Ishikawa (cell line): ENCODE measurements around the gene ARL5B.
A peak's percentile ranks its signal among the peaks of the same experiment; 100 is the strongest.

ENCODE experiments used
- CEBPB ChIP-seq: IDR thresholded peaks from 2 replicates; pipeline ENCODE4 v1.6.1; 2012
- CREB1 ChIP-seq: IDR thresholded peaks from 2 replicates; pipeline ENCODE4 v1.6.1; 2012; ENCODE audit warnings: low read depth
- EGR1 ChIP-seq: IDR thresholded peaks from 2 replicates; pipeline ENCODE4 v1.6.1; 2012
- EP300 ChIP-seq: IDR thresholded peaks from 2 replicates; pipeline ENCODE4 v1.6.1; 2012; ENCODE audit warnings: borderline replicate concordance
- FOXM1 ChIP-seq: IDR thresholded peaks from 2 replicates; pipeline ENCODE4 v1.6.1; 2012; ENCODE audit warnings: low read depth, borderline replicate concordance
- NFIC ChIP-seq: IDR thresholded peaks from 2 replicates; pipeline ENCODE4 v1.6.1; 2012
- RAD21 ChIP-seq: IDR thresholded peaks from 2 replicates; pipeline ENCODE4 v1.6.1; 2012; ENCODE audit warnings: low read depth
- TAF1 ChIP-seq: IDR thresholded peaks from 2 replicates; pipeline ENCODE4 v1.6.1; 2012; ENCODE audit warnings: low read depth, mild to moderate bottlenecking
- TCF12 ChIP-seq: IDR thresholded peaks from 2 replicates; pipeline ENCODE4 v1.6.1; 2012; ENCODE audit warnings: low read depth
- TEAD4 ChIP-seq: IDR thresholded peaks from 2 replicates; pipeline ENCODE4 v1.6.1; 2012
- USF1 ChIP-seq: IDR thresholded peaks from 2 replicates; pipeline ENCODE4 v1.6.1; 2012
- YY1 ChIP-seq: IDR thresholded peaks from 2 replicates; pipeline ENCODE4 v1.6.1; 2012; ENCODE audit warnings: low read depth
- ZBTB7A ChIP-seq: IDR thresholded peaks from 2 replicates; pipeline ENCODE4 v1.6.1; 2012; ENCODE audit warnings: low read depth
- TF ChIP-seq, protein P1 (sequence below): IDR thresholded peaks from 2 replicates; pipeline ENCODE4 v1.6.1; 2012; ENCODE audit warnings: low read depth, mild to moderate bottlenecking
- TF ChIP-seq, protein P2 (sequence below): IDR thresholded peaks from 2 replicates; pipeline ENCODE4 v1.6.1; 2012

Gene ARL5B

DNA sequence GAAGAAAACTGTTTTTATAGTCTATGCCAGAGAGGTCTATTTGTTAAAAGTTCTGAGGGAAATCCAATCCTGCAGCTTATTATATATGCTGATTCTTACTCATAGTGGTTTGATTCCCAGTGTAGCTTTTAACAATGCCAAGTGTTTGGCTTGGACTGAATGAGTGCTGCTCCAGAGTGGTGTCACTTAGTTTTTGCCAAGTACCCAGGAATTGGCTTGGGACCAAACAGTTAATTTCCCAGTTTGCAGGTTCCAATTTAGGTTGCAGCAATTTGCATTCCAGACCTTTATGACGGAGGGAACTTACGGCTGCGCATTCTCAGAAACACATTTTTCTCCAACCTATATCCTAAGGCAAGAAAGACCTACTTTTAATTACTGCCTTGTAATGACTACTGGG lies 40.2 kb upstream of the ARL5B start:
- TF ChIP-seq NFIC (no peak), EP300 (no peak), TEAD4 (no peak), TAF1 (no peak), USF1 (no peak), EGR1 (no peak), YY1 (no peak), RAD21 (no peak), CREB1 (no peak), FOXM1 (no peak), CEBPB (no peak), ZBTB7A (no peak), TCF12 (no peak)
- TF ChIP-seq, protein P1, sequence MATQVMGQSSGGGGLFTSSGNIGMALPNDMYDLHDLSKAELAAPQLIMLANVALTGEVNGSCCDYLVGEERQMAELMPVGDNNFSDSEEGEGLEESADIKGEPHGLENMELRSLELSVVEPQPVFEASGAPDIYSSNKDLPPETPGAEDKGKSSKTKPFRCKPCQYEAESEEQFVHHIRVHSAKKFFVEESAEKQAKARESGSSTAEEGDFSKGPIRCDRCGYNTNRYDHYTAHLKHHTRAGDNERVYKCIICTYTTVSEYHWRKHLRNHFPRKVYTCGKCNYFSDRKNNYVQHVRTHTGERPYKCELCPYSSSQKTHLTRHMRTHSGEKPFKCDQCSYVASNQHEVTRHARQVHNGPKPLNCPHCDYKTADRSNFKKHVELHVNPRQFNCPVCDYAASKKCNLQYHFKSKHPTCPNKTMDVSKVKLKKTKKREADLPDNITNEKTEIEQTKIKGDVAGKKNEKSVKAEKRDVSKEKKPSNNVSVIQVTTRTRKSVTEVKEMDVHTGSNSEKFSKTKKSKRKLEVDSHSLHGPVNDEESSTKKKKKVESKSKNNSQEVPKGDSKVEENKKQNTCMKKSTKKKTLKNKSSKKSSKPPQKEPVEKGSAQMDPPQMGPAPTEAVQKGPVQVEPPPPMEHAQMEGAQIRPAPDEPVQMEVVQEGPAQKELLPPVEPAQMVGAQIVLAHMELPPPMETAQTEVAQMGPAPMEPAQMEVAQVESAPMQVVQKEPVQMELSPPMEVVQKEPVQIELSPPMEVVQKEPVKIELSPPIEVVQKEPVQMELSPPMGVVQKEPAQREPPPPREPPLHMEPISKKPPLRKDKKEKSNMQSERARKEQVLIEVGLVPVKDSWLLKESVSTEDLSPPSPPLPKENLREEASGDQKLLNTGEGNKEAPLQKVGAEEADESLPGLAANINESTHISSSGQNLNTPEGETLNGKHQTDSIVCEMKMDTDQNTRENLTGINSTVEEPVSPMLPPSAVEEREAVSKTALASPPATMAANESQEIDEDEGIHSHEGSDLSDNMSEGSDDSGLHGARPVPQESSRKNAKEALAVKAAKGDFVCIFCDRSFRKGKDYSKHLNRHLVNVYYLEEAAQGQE: no peak
- TF ChIP-seq, protein P2, sequence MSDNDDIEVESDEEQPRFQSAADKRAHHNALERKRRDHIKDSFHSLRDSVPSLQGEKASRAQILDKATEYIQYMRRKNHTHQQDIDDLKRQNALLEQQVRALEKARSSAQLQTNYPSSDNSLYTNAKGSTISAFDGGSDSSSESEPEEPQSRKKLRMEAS: no peak

- no peak for TF ChIP-seq TAF1
These were observed 38.4 kb upstream of the ARL5B start for GRCh38 chr10:18620856-18621255.

DNA sequence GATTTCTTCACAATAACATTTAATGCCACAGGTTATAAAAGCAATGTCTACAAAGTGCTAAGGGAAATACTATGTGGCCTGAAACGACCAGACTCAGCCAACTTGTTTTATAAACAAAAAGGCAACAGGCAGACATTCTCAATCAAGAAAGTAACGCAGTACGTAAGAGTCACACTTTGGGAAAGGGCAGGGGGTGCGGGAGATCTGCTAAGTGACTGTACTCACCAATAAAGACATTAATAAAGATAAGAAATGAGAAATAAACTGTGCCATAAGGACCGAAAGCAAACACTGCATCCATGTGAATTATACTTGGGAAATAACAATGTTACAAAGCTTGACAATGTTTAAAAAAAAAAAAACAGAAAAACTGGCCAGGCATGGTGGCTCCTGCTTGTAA lies 33.3 kb upstream of the ARL5B start:
- TF ChIP-seq USF1: no peak

GRCh38 chr10:18627452-18628018 lies 31.7 kb upstream of the ARL5B start:
- TF ChIP-seq TAF1 (peak; percentile 28; the same call in 1 of the 2 replicates), YY1 (0 out of 2 replicates have a peak, but pooled peaks have one; percentile 56), EGR1 (peak; percentile 45; the same call in 1 of the 2 replicates)
- TF ChIP-seq, protein P2: 0 out of 2 replicates have a peak, but pooled peaks have one; percentile 14

GRCh38 chr10:18635995-18636394 lies 23.2 kb upstream of the ARL5B start:
- TF ChIP-seq TEAD4: no peak
- TF ChIP-seq, protein P2: no peak
- TF ChIP-seq RAD21: no peak
- no peak for TF ChIP-seq YY1
- no peak for TF ChIP-seq CEBPB
- TF ChIP-seq ZBTB7A: no peak
- no peak for TF ChIP-seq TCF12
- no peak for TF ChIP-seq USF1
- no peak for TF ChIP-seq NFIC
- no peak for TF ChIP-seq CREB1
- no peak for TF ChIP-seq TAF1
- no peak for TF ChIP-seq EP300
- no peak for TF ChIP-seq FOXM1
- TF ChIP-seq, protein P1: no peak
- TF ChIP-seq EGR1: no peak

GRCh38 chr10:18647151-18647550 lies 12.1 kb upstream of the ARL5B start:
- TF ChIP-seq YY1 (no peak), CEBPB (no peak), TEAD4 (no peak), NFIC (no peak), TAF1 (no peak), EP300 (no peak), FOXM1 (no peak), EGR1 (no peak), CREB1 (no peak), RAD21 (no peak), ZBTB7A (no peak), TCF12 (no peak)
- TF ChIP-seq, protein P1: no peak
- TF ChIP-seq, protein P2: no peak
